Fibroblast of lung (primary cell): ENCODE measurements around the gene VPS41.

Experiments used
- CTCF ChIP-seq, 2 donors: IDR thresholded peaks in 1 of 2; conservative IDR thresholded peaks in 1 of 2; 1 replicate in 1 of 2; 2 replicates in 1 of 2; pipeline ENCODE4 v1.5.1; 2011 to 2012; ENCODE audit warnings: low read length in 2 of 2, control low read depth in 1 of 2, inconsistent platforms in 1 of 2, low read depth in 1 of 2, mild to moderate bottlenecking in 1 of 2
- EZH2 ChIP-seq: IDR thresholded peaks from 2 replicates; pipeline ENCODE4 v1.5.1; 2012; ENCODE audit warnings: low read length, control low read depth, mild to moderate bottlenecking; ENCODE audit errors: missing control alignments

- no peak for TF ChIP-seq CTCF (conservative IDR thresholded peaks at IDR 0.05 in 1 of 2, IDR thresholded peaks at IDR 0.05 in 1 of 2; ENCODE audit: low read depth in 1 of 2, low read length in 2 of 2)
- TF ChIP-seq EZH2 = no peak
Measured at GRCh38 chr7:38674513-38674912, 234.5 kb downstream of the VPS41 start.
